Fibroblast of peridontal ligament (primary cell): ENCODE data around the gene SELE.
"Not testable (repeated sequence)": the region's sequence is repeated elsewhere in the genome, so short reads cannot be mapped to it uniquely, and the experiment has no call there.

Experiments used
- DNase-seq: peaks from one replicate; pipeline ENCODE4 v3.0.0-alpha.2; 2010; ENCODE audit errors: extremely low read depth

The SELE gene

GRCh38 chr1:169683168-169683567 lies 50.7 kb downstream of the SELE start:
- not testable (repeated sequence) for DNase-seq

GRCh38 chr1:169682071-169682470 lies 51.8 kb downstream of the SELE start:
- DNase-seq = no peak

- no peak for DNase-seq
Observed at GRCh38 chr1:169681140-169681539, 52.7 kb downstream of the SELE start.

GRCh38 chr1:169680377-169681019 lies 53.4 kb downstream of the SELE start:
- no peak for DNase-seq

GRCh38 chr1:169679692-169680091 lies 54.2 kb downstream of the SELE start:
- no peak for DNase-seq

GRCh38 chr1:169676001-169676400 lies 57.9 kb downstream of the SELE start:
- DNase-seq = no peak
